ENCODE data around the gene KXD1.

The KXD1 gene

GRCh38 chr19:18612051-18612771 lies 54.5 kb downstream of the KXD1 start:
- no peak for DNase-seq (ENCODE audit: low read depth in 1 of 2, low spot score in 1 of 2)

- no peak for DNase-seq (ENCODE audit: low read depth in 1 of 2, low spot score in 1 of 2)
Observed at GRCh38 chr19:18612772-18613588, 55.3 kb downstream of the KXD1 start, which contains the start of gene TMEM59L. TSS of gene TMEM59L (plus strand) at chr19:18612870. CDS start at chr19:18612959, 89 bp downstream.

GRCh38 chr19:18613589-18614234 lies 56.0 kb downstream of the KXD1 start:
- DNase-seq (ENCODE audit: low read depth in 1 of 2, low spot score in 1 of 2) = no peak

GRCh38 chr19:18616023-18616422 lies 58.4 kb downstream of the KXD1 start:
- no peak for DNase-seq (ENCODE audit: low read depth in 1 of 2, low spot score in 1 of 2)

- DNase-seq (ENCODE audit: low read depth in 1 of 2, low spot score in 1 of 2) = no peak
Observed at GRCh38 chr19:18617562-18617961, 59.9 kb downstream of the KXD1 start.

- DNase-seq (ENCODE audit: low read depth in 1 of 2, low spot score in 1 of 2) = no peak
Observed at GRCh38 chr19:18618236-18618635, 60.6 kb downstream of the KXD1 start.

Data from activated CD4-positive, alpha-beta T cell treated with anti-CD3 and anti-CD28 coated beads, Interleukin-2, amount 50 U/mL, for 24 hours (primary cell).